Endodermal cell (in vitro differentiated cells): ENCODE results near the gene NTPCR. TPM values are rescaled to one million over a fixed set of nuclear protein-coding genes. Genes with fewer than 3 reads are reported as not detected.

ENCODE experiments used
- DNase-seq: peaks from one replicate; pipeline ENCODE4 v3.0.0-alpha.2; 2017
- H3K27ac ChIP-seq: 2 replicates; pipeline ENCODE4 v1.5.1; 2013; ENCODE audit warnings: mild to moderate bottlenecking, low read depth, low read length, moderate library complexity
- H3K27me3 ChIP-seq: 2 replicates; pipeline ENCODE4 v1.6.1; 2013; ENCODE audit warnings: mild to moderate bottlenecking, low read length, moderate library complexity; ENCODE audit not compliant: insufficient read depth, control insufficient read depth, poor library complexity, severe bottlenecking
- H3K36me3 ChIP-seq: 2 replicates; pipeline ENCODE4 v1.7.0; 2013; ENCODE audit warnings: mild to moderate bottlenecking, low read length, moderate library complexity; ENCODE audit not compliant: control insufficient read depth, insufficient read depth
- H3K4me1 ChIP-seq: one replicate; pipeline ENCODE4 v1.7.0; 2013; ENCODE audit warnings: low read length; ENCODE audit not compliant: control insufficient read depth, insufficient read depth
- H3K4me3 ChIP-seq: 2 replicates; pipeline ENCODE4 v1.5.1; 2013; ENCODE audit warnings: mild to moderate bottlenecking, low read length, moderate library complexity
- H3K9ac ChIP-seq: 2 replicates; pipeline ENCODE4 v1.6.1; 2013; ENCODE audit warnings: mild to moderate bottlenecking, low read length, moderate library complexity; ENCODE audit not compliant: poor library complexity, severe bottlenecking; ENCODE audit errors: extremely low read depth
- H3K9me3 ChIP-seq: 2 replicates; pipeline ENCODE4 v1.6.1; 2013; ENCODE audit warnings: mild to moderate bottlenecking, low read length, moderate library complexity; ENCODE audit not compliant: control insufficient read depth
- H3K27ac Mint-ChIP-seq: 2 replicates; pipeline ENCODE4 v1.8.0; 2020; ENCODE audit warnings: mixed read lengths
- H3K27me3 Mint-ChIP-seq: 2 replicates; pipeline ENCODE4 v1.8.0; 2021; ENCODE audit warnings: mild to moderate bottlenecking, mixed read lengths; ENCODE audit not compliant: insufficient read depth
- H3K36me3 Mint-ChIP-seq: 2 replicates; pipeline ENCODE4 v1.8.0; 2020; ENCODE audit warnings: low read depth, mixed read lengths
- H3K4me1 Mint-ChIP-seq: 2 replicates; pipeline ENCODE4 v1.8.0; 2020; ENCODE audit warnings: mixed read lengths
- H3K4me3 Mint-ChIP-seq: 2 replicates; pipeline ENCODE4 v1.8.0; 2020; ENCODE audit warnings: mild to moderate bottlenecking, moderate library complexity, mixed read lengths
- H3K9me3 Mint-ChIP-seq: 2 replicates; pipeline ENCODE4 v1.8.0; 2020; ENCODE audit warnings: mild to moderate bottlenecking, mixed read lengths
- CTCF ChIP-seq: fragments of 200-600 bp; sonication (generic); conservative IDR thresholded peaks from 2 replicates; pipeline ENCODE4 v1.5.0; 2021; ENCODE audit warnings: antibody characterized with exemption, mild to moderate bottlenecking
- WGBS, 2 experiments: methylation state at CpG; one replicate each; pipeline versions ENCODE4 v1.1.5 to v1.1.7; 2013; ENCODE audit warnings: missing lambda C conversion rate in 2 of 2, mixed read lengths in 1 of 2; ENCODE audit not compliant: insufficient coverage in 1 of 2, insufficient read length in 1 of 2; 5-methylcytosine and 5-hydroxymethylcytosine counted together
- total RNA-seq, 2 donors: library from RNA; stranded (reverse); fragmentation: NEBNext Ultra II Directional in 1 of 2; extraction: Animal tissue kit (Norgen Biotek cat#: 25700) in 1 of 2; gene quantifications; 2 replicates in 1 of 2; 3 replicates in 1 of 2; pipeline ENCODE4 v1.2.1, GENCODE V29; 2021

NTPCR gene
- total RNA-seq, 2 donors from 2014 or later, result 30.9 to 43.3 TPM

DNA sequence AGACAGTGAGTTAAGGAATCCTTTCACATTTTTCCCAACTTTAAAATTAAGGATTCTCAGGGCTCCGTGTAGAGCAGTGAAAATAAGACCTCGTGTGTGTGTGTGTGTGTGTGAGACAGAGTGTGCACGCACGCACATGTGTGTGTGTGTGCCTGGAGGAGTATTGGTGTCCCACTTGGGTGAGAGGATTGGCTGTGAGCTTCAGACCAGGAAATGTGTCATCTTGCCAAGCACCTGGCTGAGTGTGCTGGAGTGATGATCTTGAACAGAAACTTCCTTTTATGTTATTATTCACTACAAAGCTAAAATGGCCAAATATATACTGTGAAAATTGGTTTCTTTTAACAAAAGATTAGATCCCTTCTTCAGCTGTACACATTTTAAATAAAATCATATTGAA, 35.2 kb upstream of the NTPCR start:
- no peaks in the 10 kb centered on the region for H3K27me3 ChIP-seq
- H3K4me3 Mint-ChIP-seq, result no peak overlapping the region
- TF ChIP-seq CTCF, result no peak

DNA sequence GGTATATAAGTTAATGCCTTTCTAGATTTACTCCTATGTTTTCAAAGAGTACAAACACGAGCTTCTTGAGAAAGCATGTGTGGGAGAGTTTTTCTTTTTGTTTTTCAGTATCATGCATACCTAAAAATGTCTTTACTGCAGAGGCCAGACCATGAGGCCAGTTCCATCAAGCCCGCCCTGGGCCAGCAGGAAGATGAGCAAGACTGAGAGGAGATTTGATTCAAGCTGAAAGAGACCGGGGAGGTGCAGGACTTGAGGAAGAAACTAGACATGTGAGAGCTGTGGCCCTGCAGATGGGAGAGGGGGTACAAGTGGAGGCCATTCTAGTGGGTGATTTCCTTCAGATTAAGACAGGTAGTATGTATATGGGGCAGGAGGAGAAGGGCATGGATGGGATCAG, 33.4 kb upstream of the NTPCR start:
- no peaks in the 10 kb centered on the region for H3K4me1 Mint-ChIP-seq

More for the DNA sequence above, 35.2 kb upstream of the NTPCR start:
- Histone ChIP-seq H3K9ac (no peak overlapping the region), H3K4me3 (no peak overlapping the region), H3K9me3 (no peaks in the 10 kb centered on the region), H3K4me1 (no peaks in the 10 kb centered on the region), H3K27ac (no peak overlapping the region), H3K36me3 (no peaks in the 10 kb centered on the region)
- WGBS, 2 experiments, result 88% methylated on average over 4 of the region's 4 CpGs; no CpG with 5 or more reads in 1 of the 2 experiments
- H3K9me3 Mint-ChIP-seq, result no peaks in the 10 kb centered on the region
- no peak for DNase-seq
- peaks cover 7% of the 10 kb centered on the region for H3K27me3 Mint-ChIP-seq
- peaks cover 5% of the 10 kb centered on the region for H3K4me1 Mint-ChIP-seq
- H3K27ac Mint-ChIP-seq, result no peak overlapping the region
- no peaks in the 10 kb centered on the region for H3K36me3 Mint-ChIP-seq

GRCh38 chr1:232921381-232921780, 29.0 kb upstream of the NTPCR start:
- Mint-ChIP-seq H3K27me3 (peaks cover 5% of the 10 kb centered on the region), H3K36me3 (no peaks in the 10 kb centered on the region), H3K4me3 (no peak overlapping the region), H3K9me3 (no peaks in the 10 kb centered on the region), H3K27ac (no peak overlapping the region), H3K4me1 (peaks cover 7% of the 10 kb centered on the region)
- Histone ChIP-seq H3K36me3 (no peaks in the 10 kb centered on the region), H3K27ac (no peak overlapping the region), H3K9me3 (no peaks in the 10 kb centered on the region), H3K27me3 (no peaks in the 10 kb centered on the region), H3K4me3 (no peak overlapping the region), H3K4me1 (no peaks in the 10 kb centered on the region), H3K9ac (no peak overlapping the region)
- TF ChIP-seq CTCF, result no peak
- DNase-seq, result no peak
- WGBS, 2 experiments, result 89% methylated on average over 2 of the region's 2 CpGs; no CpG with 5 or more reads in 1 of the 2 experiments

More for the DNA sequence above, 33.4 kb upstream of the NTPCR start:
- no peak overlapping the region for H3K27ac ChIP-seq
- H3K9ac ChIP-seq, result no peak overlapping the region
- 94 to 100% methylated on average over 3 of the region's 3 CpGs for WGBS, 2 experiments
- H3K4me1 ChIP-seq, result no peaks in the 10 kb centered on the region
- DNase-seq, result no peak
- no peak overlapping the region for H3K4me3 Mint-ChIP-seq
- no peaks in the 10 kb centered on the region for H3K27me3 ChIP-seq
- H3K4me3 ChIP-seq, result no peak overlapping the region
- no peaks in the 10 kb centered on the region for H3K36me3 Mint-ChIP-seq
- TF ChIP-seq CTCF, result no peak
- H3K36me3 ChIP-seq, result no peaks in the 10 kb centered on the region
- no peak overlapping the region for H3K27ac Mint-ChIP-seq
- H3K9me3 Mint-ChIP-seq, result no peaks in the 10 kb centered on the region
- no peaks in the 10 kb centered on the region for H3K9me3 ChIP-seq
- peaks cover 7% of the 10 kb centered on the region for H3K27me3 Mint-ChIP-seq
